ENCODE results near the gene TCL1B.

TCL1B gene

GRCh38 chr14:95674613-95675012, 11.6 kb upstream of the TCL1B start:
- Histone ChIP-seq H3K4me3 (ENCODE audit: low read length) (no peak overlapping the region), H3K9ac (ENCODE audit: low read length) (no peak overlapping the region), H3K27ac (ENCODE audit: low read length) (no peak overlapping the region), H3K36me3 (ENCODE audit: control insufficient read depth, low read depth, low read length) (no peaks in the 10 kb centered on the region), H3K9me3 (ENCODE audit: control insufficient read depth, low read depth, low read length) (no peaks in the 10 kb centered on the region), H3K27me3 (ENCODE audit: control insufficient read depth, insufficient read depth, low read length) (no peaks in the 10 kb centered on the region), H3K4me1 (ENCODE audit: control insufficient read depth, low read depth, low read length) (no peaks in the 10 kb centered on the region)

DNA sequence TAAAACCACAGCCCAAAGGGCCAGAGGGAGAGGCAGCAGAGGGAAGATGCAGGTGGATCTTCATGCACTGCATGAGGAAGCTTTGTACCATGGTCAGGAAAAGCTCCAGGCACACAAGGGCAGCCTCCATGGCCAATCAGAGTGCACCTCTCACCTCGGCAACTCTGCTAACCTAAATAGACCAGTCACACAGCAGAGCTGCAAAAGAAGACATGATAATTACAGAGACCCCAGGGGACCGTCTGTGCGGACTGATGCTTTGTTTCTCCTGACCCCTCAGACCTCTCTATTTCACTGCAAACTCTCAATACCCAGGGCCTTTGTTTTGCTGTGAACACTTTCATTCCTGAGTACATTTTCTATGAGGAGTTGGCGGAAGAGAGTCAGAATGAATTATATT, 10.7 kb upstream of the TCL1B start:
- Histone ChIP-seq H3K27ac (ENCODE audit: low read length) (no peak overlapping the region), H3K27me3 (ENCODE audit: control insufficient read depth, insufficient read depth, low read length) (no peaks in the 10 kb centered on the region), H3K9me3 (ENCODE audit: control insufficient read depth, low read depth, low read length) (no peaks in the 10 kb centered on the region), H3K4me1 (ENCODE audit: control insufficient read depth, low read depth, low read length) (no peaks in the 10 kb centered on the region), H3K36me3 (ENCODE audit: control insufficient read depth, low read depth, low read length) (no peaks in the 10 kb centered on the region), H3K4me3 (ENCODE audit: low read length) (no peak overlapping the region), H3K9ac (ENCODE audit: low read length) (no peak overlapping the region)

GRCh38 chr14:95677179-95677835, 8.9 kb upstream of the TCL1B start:
- H3K27ac ChIP-seq (ENCODE audit: low read length), result no peak overlapping the region
- H3K9me3 ChIP-seq (ENCODE audit: control insufficient read depth, low read depth, low read length), result no peaks in the 10 kb centered on the region
- no peaks in the 10 kb centered on the region for H3K4me1 ChIP-seq (ENCODE audit: control insufficient read depth, low read depth, low read length)
- no peaks in the 10 kb centered on the region for H3K36me3 ChIP-seq (ENCODE audit: control insufficient read depth, low read depth, low read length)
- no peak overlapping the region for H3K9ac ChIP-seq (ENCODE audit: low read length)
- no peak overlapping the region for H3K4me3 ChIP-seq (ENCODE audit: low read length)
- no peaks in the 10 kb centered on the region for H3K27me3 ChIP-seq (ENCODE audit: control insufficient read depth, insufficient read depth, low read length)

DNA sequence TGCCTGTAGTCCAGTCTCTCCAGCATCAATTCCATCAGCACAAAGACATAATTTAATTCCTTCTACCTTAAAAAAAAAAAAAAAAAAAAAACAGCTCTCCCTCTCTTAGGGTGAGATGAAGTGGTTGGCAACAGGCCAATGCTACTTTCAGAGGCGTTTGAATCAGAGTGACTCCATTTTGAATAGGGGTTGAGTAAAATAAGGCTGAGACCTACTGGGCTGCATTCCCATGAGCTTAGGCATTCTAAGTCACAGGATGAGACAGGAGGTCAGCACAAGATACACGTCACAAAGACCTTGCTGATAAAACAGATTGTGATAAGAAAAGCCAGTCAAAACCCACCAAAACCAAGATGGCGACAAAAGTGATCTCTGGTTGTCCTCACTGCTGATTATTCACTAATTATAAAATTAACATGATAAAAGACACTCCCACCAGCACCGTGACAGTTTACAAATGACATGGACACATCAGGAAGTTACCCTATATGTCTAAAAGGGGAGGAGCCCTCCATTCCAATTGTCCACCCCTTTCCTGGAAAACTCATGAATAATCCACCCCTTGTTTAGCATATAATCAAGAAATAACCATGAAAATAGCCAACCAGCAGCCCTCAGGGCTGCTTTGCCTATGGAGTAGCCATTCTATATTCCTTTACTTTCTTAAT, 6.9 kb upstream of the TCL1B start:
- H3K36me3 ChIP-seq (ENCODE audit: control insufficient read depth, low read depth, low read length), result no peaks in the 10 kb centered on the region
- H3K9me3 ChIP-seq (ENCODE audit: control insufficient read depth, low read depth, low read length), result no peaks in the 10 kb centered on the region
- H3K27ac ChIP-seq (ENCODE audit: low read length), result no peak overlapping the region
- H3K4me3 ChIP-seq (ENCODE audit: low read length), result no peak overlapping the region
- H3K9ac ChIP-seq (ENCODE audit: low read length), result no peak overlapping the region
- H3K4me1 ChIP-seq (ENCODE audit: control insufficient read depth, low read depth, low read length), result no peaks in the 10 kb centered on the region
- no peaks in the 10 kb centered on the region for H3K27me3 ChIP-seq (ENCODE audit: control insufficient read depth, insufficient read depth, low read length)

DNA sequence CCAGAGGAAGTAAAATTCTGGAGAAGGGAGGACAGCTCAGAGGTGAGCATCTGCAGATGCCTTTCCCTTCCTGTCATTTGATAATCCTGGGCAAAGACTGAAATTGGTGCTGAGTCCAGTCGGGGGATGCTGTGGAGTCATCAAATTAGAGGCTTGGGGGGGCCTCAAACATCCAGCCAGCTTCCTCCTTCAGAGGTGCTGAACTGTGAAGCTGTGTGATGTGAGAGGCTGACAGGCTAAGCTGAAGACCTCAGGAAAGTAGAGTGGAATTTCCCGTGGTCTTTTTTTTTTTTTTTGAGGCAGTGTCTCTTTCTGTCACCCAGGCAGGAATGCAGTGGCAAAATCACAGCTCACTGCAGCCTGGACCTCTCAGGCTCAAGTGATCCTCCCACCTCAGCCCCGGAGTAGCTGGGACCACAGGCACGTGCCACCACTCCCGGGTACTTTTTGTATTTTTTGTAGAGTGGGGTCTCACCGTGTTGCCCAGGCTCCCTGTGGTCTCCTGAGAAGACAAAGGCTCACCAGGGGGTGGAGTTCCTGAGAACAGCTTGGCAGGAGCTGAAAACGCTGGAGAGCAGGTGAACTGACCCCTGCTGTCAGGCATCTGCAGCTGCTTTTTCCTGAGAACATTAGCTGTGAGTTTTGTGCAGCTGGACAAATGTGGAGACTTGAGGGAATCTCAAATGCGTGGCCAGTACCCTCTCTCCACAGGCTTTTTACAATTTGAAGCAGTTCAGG, 6.1 kb upstream of the TCL1B start:
- Histone ChIP-seq H3K36me3 (ENCODE audit: control insufficient read depth, low read depth, low read length) (no peaks in the 10 kb centered on the region), H3K4me3 (ENCODE audit: low read length) (no peak overlapping the region), H3K4me1 (ENCODE audit: control insufficient read depth, low read depth, low read length) (no peaks in the 10 kb centered on the region), H3K9me3 (ENCODE audit: control insufficient read depth, low read depth, low read length) (no peaks in the 10 kb centered on the region), H3K27me3 (ENCODE audit: control insufficient read depth, insufficient read depth, low read length) (no peaks in the 10 kb centered on the region), H3K27ac (ENCODE audit: low read length) (no peak overlapping the region), H3K9ac (ENCODE audit: low read length) (no peak overlapping the region)

DNA sequence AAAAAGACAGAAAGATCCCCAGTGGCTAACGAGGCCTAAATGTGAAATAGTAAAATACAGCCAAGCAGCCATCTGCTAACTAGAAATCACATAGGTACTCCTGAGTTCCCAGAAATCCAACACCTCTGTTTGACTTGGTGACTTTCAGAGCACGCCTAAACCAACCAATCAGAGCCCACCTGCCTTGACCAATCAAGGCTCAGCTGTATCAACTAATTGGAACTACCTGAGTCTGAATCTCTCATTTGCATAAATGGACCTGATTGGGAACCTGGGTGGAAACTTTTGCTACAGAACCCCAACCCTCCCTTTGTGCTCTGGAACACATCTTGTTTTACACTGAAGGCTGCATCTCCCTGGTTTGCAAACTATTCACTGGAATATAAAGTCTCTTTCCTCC, 5.1 kb upstream of the TCL1B start:
- H3K9ac ChIP-seq (ENCODE audit: low read length), result no peak overlapping the region
- no peak overlapping the region for H3K27ac ChIP-seq (ENCODE audit: low read length)
- no peaks in the 10 kb centered on the region for H3K4me1 ChIP-seq (ENCODE audit: control insufficient read depth, low read depth, low read length)

DNA sequence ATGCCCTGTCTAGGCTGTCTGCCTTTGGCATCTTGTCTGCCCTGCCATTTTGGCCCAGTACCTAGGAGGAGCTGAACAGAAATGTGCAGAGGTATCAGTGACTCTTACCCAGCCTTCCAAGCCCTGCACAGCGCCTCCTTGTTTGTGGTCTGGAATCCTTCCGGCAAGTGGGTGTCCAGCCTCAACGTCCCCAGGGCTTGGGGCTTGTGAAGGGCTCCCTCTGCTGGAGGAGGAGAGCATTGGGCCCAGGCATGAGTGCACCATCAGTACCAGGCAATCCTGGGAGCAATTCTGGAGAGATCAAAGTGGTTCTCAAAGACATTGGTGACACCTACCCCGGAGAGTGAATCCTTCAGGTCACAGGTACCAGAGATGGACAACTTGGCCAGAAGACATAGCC, 2.4 kb upstream of the TCL1B start:
- Histone ChIP-seq H3K9me3 (ENCODE audit: control insufficient read depth, low read depth, low read length) (no peaks in the 10 kb centered on the region), H3K4me1 (ENCODE audit: control insufficient read depth, low read depth, low read length) (peaks cover 11% of the 10 kb centered on the region), H3K9ac (ENCODE audit: low read length) (no peak overlapping the region), H3K27ac (ENCODE audit: low read length) (no peak overlapping the region), H3K27me3 (ENCODE audit: control insufficient read depth, insufficient read depth, low read length) (no peaks in the 10 kb centered on the region), H3K4me3 (ENCODE audit: low read length) (no peak overlapping the region), H3K36me3 (ENCODE audit: control insufficient read depth, low read depth, low read length) (no peaks in the 10 kb centered on the region)

More for the DNA sequence above, 5.1 kb upstream of the TCL1B start:
- Histone ChIP-seq H3K9me3 (ENCODE audit: control insufficient read depth, low read depth, low read length) (no peaks in the 10 kb centered on the region), H3K4me3 (ENCODE audit: low read length) (no peak overlapping the region), H3K36me3 (ENCODE audit: control insufficient read depth, low read depth, low read length) (no peaks in the 10 kb centered on the region), H3K27me3 (ENCODE audit: control insufficient read depth, insufficient read depth, low read length) (no peaks in the 10 kb centered on the region)

- Histone ChIP-seq H3K4me3 (ENCODE audit: low read length) (no peak overlapping the region), H3K9ac (ENCODE audit: low read length) (no peak overlapping the region), H3K27ac (ENCODE audit: low read length) (no peak overlapping the region), H3K27me3 (ENCODE audit: control insufficient read depth, insufficient read depth, low read length) (no peaks in the 10 kb centered on the region), H3K4me1 (ENCODE audit: control insufficient read depth, low read depth, low read length) (peaks cover 11% of the 10 kb centered on the region), H3K36me3 (ENCODE audit: control insufficient read depth, low read depth, low read length) (no peaks in the 10 kb centered on the region), H3K9me3 (ENCODE audit: control insufficient read depth, low read depth, low read length) (no peaks in the 10 kb centered on the region)
Measured at GRCh38 chr14:95686935-95687334, 709 bp downstream of the TCL1B start.

DNA sequence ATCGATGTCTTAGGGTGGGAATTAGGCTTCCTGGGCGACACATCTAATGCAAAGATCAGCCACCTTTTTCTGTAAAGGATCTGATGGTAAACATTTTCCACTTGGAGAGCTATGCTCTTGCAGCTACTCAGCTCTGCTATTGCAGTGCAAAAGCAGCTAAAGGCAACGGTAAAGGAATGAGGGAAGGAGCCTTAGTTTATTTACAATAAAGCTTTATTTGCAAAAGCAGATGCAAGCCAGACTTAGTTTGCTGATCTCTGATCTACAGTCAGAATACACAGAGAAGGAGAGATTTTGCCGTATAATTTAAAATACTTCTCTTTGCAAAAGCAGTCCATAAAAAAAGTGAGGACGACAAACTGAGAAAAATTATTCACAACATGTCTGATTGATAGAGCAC, 3.2 kb downstream of the TCL1B start:
- Histone ChIP-seq H3K27me3 (ENCODE audit: control insufficient read depth, insufficient read depth, low read length) (no peaks in the 10 kb centered on the region), H3K4me1 (ENCODE audit: control insufficient read depth, low read depth, low read length) (peaks cover 19% of the 10 kb centered on the region), H3K4me3 (ENCODE audit: low read length) (no peak overlapping the region), H3K36me3 (ENCODE audit: control insufficient read depth, low read depth, low read length) (no peaks in the 10 kb centered on the region), H3K9ac (ENCODE audit: low read length) (no peak overlapping the region), H3K27ac (ENCODE audit: low read length) (no peak overlapping the region), H3K9me3 (ENCODE audit: control insufficient read depth, low read depth, low read length) (no peaks in the 10 kb centered on the region)

DNA sequence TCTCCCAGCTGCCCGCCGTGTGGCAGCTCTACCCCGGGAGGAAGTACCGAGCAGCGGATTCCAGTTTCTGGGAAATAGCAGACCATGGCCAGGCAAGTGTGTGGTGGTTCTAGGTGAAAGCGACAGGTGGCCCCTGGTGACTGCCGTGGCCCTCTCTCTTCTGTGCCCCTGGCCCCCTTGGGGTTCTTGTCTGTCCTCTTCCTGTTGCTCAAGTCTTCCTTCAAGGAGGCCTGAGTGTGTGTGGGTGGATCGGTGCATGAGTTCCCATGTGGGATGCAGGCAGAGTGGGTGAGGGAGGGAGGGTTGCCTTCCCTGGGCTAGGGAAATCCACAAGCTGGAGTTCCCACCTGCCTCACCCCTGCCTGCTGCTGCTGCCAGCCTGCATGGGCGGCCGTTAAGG, 4.6 kb downstream of the TCL1B start:
- H3K36me3 ChIP-seq (ENCODE audit: control insufficient read depth, low read depth, low read length), result no peaks in the 10 kb centered on the region
- H3K27ac ChIP-seq (ENCODE audit: low read length), result no peak overlapping the region

DNA sequence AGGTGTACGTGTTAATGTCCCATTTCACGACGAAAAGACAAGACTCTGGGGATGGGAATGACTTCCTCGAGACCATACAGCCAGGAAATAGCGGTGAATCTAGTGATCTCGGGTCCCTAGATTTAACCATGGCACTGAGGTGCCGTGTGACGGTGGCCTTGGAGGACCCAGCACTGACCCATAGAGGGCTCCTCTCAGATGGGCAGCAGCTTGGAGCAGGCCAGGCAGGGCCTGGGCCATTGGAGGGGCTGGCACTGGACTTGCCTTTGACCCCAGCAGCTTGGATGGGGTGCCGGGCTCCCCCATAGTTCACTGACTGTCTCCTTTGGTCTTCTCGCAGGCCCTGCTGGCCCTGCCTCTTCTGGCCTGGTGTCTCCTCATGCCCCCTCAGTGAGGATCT, 5.4 kb downstream of the TCL1B start:
- no peak overlapping the region for H3K27ac ChIP-seq (ENCODE audit: low read length)
- H3K36me3 ChIP-seq (ENCODE audit: control insufficient read depth, low read depth, low read length), result no peaks in the 10 kb centered on the region
- H3K27me3 ChIP-seq (ENCODE audit: control insufficient read depth, insufficient read depth, low read length), result peaks cover 5% of the 10 kb centered on the region
- no peaks in the 10 kb centered on the region for H3K9me3 ChIP-seq (ENCODE audit: control insufficient read depth, low read depth, low read length)
- no peak overlapping the region for H3K4me3 ChIP-seq (ENCODE audit: low read length)
- H3K4me1 ChIP-seq (ENCODE audit: control insufficient read depth, low read depth, low read length), result peaks cover 17% of the 10 kb centered on the region
- H3K9ac ChIP-seq (ENCODE audit: low read length), result no peak overlapping the region

More for the DNA sequence above, 4.6 kb downstream of the TCL1B start:
- Histone ChIP-seq H3K4me1 (ENCODE audit: control insufficient read depth, low read depth, low read length) (peaks cover 19% of the 10 kb centered on the region), H3K9ac (ENCODE audit: low read length) (no peak overlapping the region), H3K9me3 (ENCODE audit: control insufficient read depth, low read depth, low read length) (no peaks in the 10 kb centered on the region), H3K27me3 (ENCODE audit: control insufficient read depth, insufficient read depth, low read length) (no peaks in the 10 kb centered on the region), H3K4me3 (ENCODE audit: low read length) (no peak overlapping the region)
